IMR-90 (cell line): ENCODE data around the gene SOCS3. TPM values are rescaled to one million over a fixed set of nuclear protein-coding genes. Genes with fewer than 3 reads are reported as not detected.

Experiments
- ATAC-seq: fragments of 200-7000 bp; cut with Tn5 transposase; 2 replicates; pipeline ENCODE4 v1.9.1; 2020; ENCODE audit warnings: low read depth, mild to moderate bottlenecking, moderate library complexity
- BruUV-seq: library from RNA; stranded (reverse); fragments of 400-500 nt; replicated peaks from 2 replicates; lab custom pipeline; 2021; lab: Mats Ljungman, UMichigan
- CTCF ChIA-PET: fragments of 300-600 bp; formaldehyde crosslinking; extraction: SDS; loops from one replicate; lab custom pipeline; 2021; ENCODE audit warnings: antibody characterized with exemption; lab: Yijun Ruan, JAX
- POLR2A ChIA-PET: fragments of 300-600 bp; sonication (Branson Sonifier 250); formaldehyde crosslinking; loops from one replicate; lab custom pipeline; 2022; ENCODE audit warnings: antibody characterized with exemption; ENCODE audit not compliant: unreplicated experiment; lab: Charles Lee
- DNase-seq: peaks from one replicate; pipeline ENCODE4 v3.0.0; 2013
- H2AFZ ChIP-seq: replicated peaks from 2 replicates; pipeline ENCODE3; 2013; ENCODE audit warnings: low read length, mild to moderate bottlenecking; ENCODE audit not compliant: poor library complexity
- H2AK5ac ChIP-seq: 2 replicates; pipeline ENCODE4 v1.6.1; 2013; ENCODE audit warnings: low read depth, low read length, inconsistent platforms
- H2AK9ac ChIP-seq: replicated peaks from 2 replicates; pipeline ENCODE3; 2013; ENCODE audit warnings: mild to moderate bottlenecking, low read depth, low read length, moderate library complexity; ENCODE audit not compliant: poor library complexity
- H2BK120ac ChIP-seq: 2 replicates; pipeline ENCODE4 v1.6.1; 2013; ENCODE audit warnings: low read depth, low read length, inconsistent platforms
- H2BK15ac ChIP-seq: 3 replicates; pipeline ENCODE4 v1.6.1; 2013; ENCODE audit warnings: low read depth, low read length, inconsistent platforms
- H2BK20ac ChIP-seq: 2 replicates; pipeline ENCODE4 v1.6.1; 2013; ENCODE audit warnings: low read depth, mild to moderate bottlenecking, inconsistent platforms, low read length, moderate library complexity
- H2BK5ac ChIP-seq: 2 replicates; pipeline ENCODE4 v1.6.1; 2013; ENCODE audit warnings: mild to moderate bottlenecking, low read depth, low read length, inconsistent platforms; ENCODE audit not compliant: poor library complexity, severe bottlenecking
- H3K14ac ChIP-seq: replicated peaks from 2 replicates; pipeline ENCODE4 v1.6.1; 2013; ENCODE audit warnings: low read depth, low read length, inconsistent platforms
- H3K18ac ChIP-seq: 2 replicates; pipeline ENCODE4 v1.6.1; 2013; ENCODE audit warnings: low read depth, low read length, control low read depth
- H3K23ac ChIP-seq: 2 replicates; pipeline ENCODE4 v1.6.1; 2013; ENCODE audit warnings: low read depth, low read length, inconsistent platforms
- H3K27ac ChIP-seq: 2 replicates; pipeline ENCODE4 v1.5.1; 2013; ENCODE audit warnings: mild to moderate bottlenecking, control low read depth, low read length; ENCODE audit not compliant: insufficient read depth
- H3K27me3 ChIP-seq: 2 replicates; pipeline ENCODE4 v1.6.1; 2013; ENCODE audit warnings: low read length; ENCODE audit not compliant: control insufficient read depth, insufficient read depth
- H3K36me3 ChIP-seq: 2 replicates; pipeline ENCODE4 v1.6.1; 2013; ENCODE audit warnings: low read length, mixed read lengths; ENCODE audit not compliant: control insufficient read depth, insufficient read depth
- H3K4ac ChIP-seq: 2 replicates; pipeline ENCODE4 v1.6.1; 2013; ENCODE audit warnings: low read depth, low read length, inconsistent platforms
- H3K4me1 ChIP-seq: 2 replicates; pipeline ENCODE4 v1.6.1; 2013; ENCODE audit warnings: low read length, mixed read lengths; ENCODE audit not compliant: control insufficient read depth, insufficient read depth
- H3K4me2 ChIP-seq: 2 replicates; pipeline ENCODE4 v1.6.1; 2013; ENCODE audit warnings: low read depth, mild to moderate bottlenecking, control low read depth, low read length, moderate library complexity
- H3K4me3 ChIP-seq: 2 replicates; pipeline ENCODE4 v1.5.1; 2013; ENCODE audit warnings: low read depth, mild to moderate bottlenecking, control low read depth, low read length, moderate library complexity; ENCODE audit not compliant: insufficient read depth
- H3K56ac ChIP-seq: 2 replicates; pipeline ENCODE4 v1.6.1; 2013; ENCODE audit warnings: low read length, inconsistent platforms; ENCODE audit not compliant: insufficient read depth; ENCODE audit errors: extremely low read depth
- H3K79me1 ChIP-seq, 2 experiments: 2 replicates each; pipeline ENCODE4 v1.6.1; 2013; ENCODE audit warnings: low read length in 2 of 2, inconsistent platforms in 1 of 2, low read depth in 1 of 2
- H3K9ac ChIP-seq: 2 replicates; pipeline ENCODE4 v1.6.1; 2013; ENCODE audit warnings: low read depth, low read length, control low read depth
- H3K9me1 ChIP-seq: 2 replicates; pipeline ENCODE4 v1.6.1; 2013; ENCODE audit warnings: low read length, inconsistent platforms; ENCODE audit not compliant: insufficient read depth
- H3K9me3 ChIP-seq: 2 replicates; pipeline ENCODE4 v1.6.1; 2013; ENCODE audit warnings: low read length; ENCODE audit not compliant: control insufficient read depth, insufficient read depth
- H4K20me1 ChIP-seq: 2 replicates; pipeline ENCODE4 v1.6.1; 2013; ENCODE audit warnings: low read length, inconsistent platforms; ENCODE audit not compliant: insufficient read depth
- H4K5ac ChIP-seq: 2 replicates; pipeline ENCODE4 v1.6.1; 2013; ENCODE audit warnings: mild to moderate bottlenecking, low read depth, low read length, control low read depth
- H4K8ac ChIP-seq, 2 experiments: 2 replicates each; pipeline ENCODE4 v1.6.1; 2013; ENCODE audit warnings: low read depth in 2 of 2, low read length in 2 of 2, control low read depth in 1 of 2, inconsistent platforms in 1 of 2
- H4K91ac ChIP-seq: 2 replicates; pipeline ENCODE4 v1.6.1; 2013; ENCODE audit warnings: low read depth, low read length, inconsistent platforms; ENCODE audit not compliant: insufficient read depth
- MAZ ChIP-seq: IDR thresholded peaks from 2 replicates; pipeline ENCODE4 v1.6.1; 2012; ENCODE audit warnings: low read depth, mild to moderate bottlenecking, low read length, improper control_type of control experiment, moderate library complexity, borderline replicate concordance
- MXI1 ChIP-seq: IDR thresholded peaks from 2 replicates; pipeline ENCODE4 v1.6.1; 2012; ENCODE audit warnings: low read depth, mild to moderate bottlenecking, low read length, moderate library complexity, borderline replicate concordance
- POLR2A ChIP-seq: IDR thresholded peaks from 2 replicates; pipeline ENCODE4 v1.6.1; 2012; ENCODE audit warnings: mild to moderate bottlenecking, low read depth, low read length
- RAD21 ChIP-seq: IDR thresholded peaks from 2 replicates; pipeline ENCODE4 v1.6.1; 2012; ENCODE audit warnings: low read length, improper control_type of control experiment
- RFX5 ChIP-seq: IDR thresholded peaks from 2 replicates; pipeline ENCODE4 v1.8.0; 2012; ENCODE audit warnings: low read depth, mild to moderate bottlenecking, low read length, moderate library complexity
- SMC3 ChIP-seq: fragments of 150-350 bp; IDR thresholded peaks from 2 replicates; pipeline ENCODE4 v1.6.1; 2016; ENCODE audit warnings: low read depth, mild to moderate bottlenecking, antibody characterized with exemption, low read length, moderate library complexity
- WGBS, 2 experiments: methylation state at CpG; one replicate each; pipeline versions ENCODE4 v1.1.5 to v1.1.7; 2013; ENCODE audit warnings: missing lambda C conversion rate in 2 of 2; ENCODE audit not compliant: insufficient read length in 1 of 2; ENCODE audit errors: extremely low coverage in 2 of 2; 5-methylcytosine and 5-hydroxymethylcytosine counted together
- dilution Hi-C: fragments of 300-500 bp; cut with HindIII; formaldehyde crosslinking; loops from one replicate; pipeline ENCODE4 v1.14.3; 2018; ENCODE audit warnings: low sequenced_read_pairs; ENCODE audit not compliant: unreplicated experiment
- in situ Hi-C: fragments of 300-500 bp; cut with MboI; formaldehyde crosslinking; loops from 3 replicates; pipeline ENCODE4 v1.14.3; 2019; ENCODE audit warnings: low sequenced_read_pairs, inconsistent platforms, mixed read lengths
- intact Hi-C: fragments of 100-400 bp; cut with micrococcal nuclease; formaldehyde crosslinking; loops from 2 replicates; pipeline ENCODE4 v1.10.0; 2022
- polyA plus RNA-seq, 3 experiments: library from polyadenylated mRNA; depleted of rRNA; stranded (reverse); fragments of >200 nt; gene quantifications; 2 replicates each; pipeline ENCODE4 v1.2.3, GENCODE V29; 2012; ENCODE audit warnings: low replicate concordance in 1 of 3
- total RNA-seq: library from RNA; depleted of rRNA; stranded (reverse); fragments of >200 nt; gene quantifications from 2 replicates; pipeline ENCODE4 v1.2.3, GENCODE V29; 2012
- TF ChIP-seq, protein P1 (sequence below): conservative IDR thresholded peaks from 2 replicates; pipeline ENCODE4 v1.5.1; 2012; ENCODE audit warnings: mild to moderate bottlenecking, low read depth, low read length, improper control_type of control experiment
- TF ChIP-seq, protein P2 (sequence below): fragments of 150-350 bp; IDR thresholded peaks from 2 replicates; pipeline ENCODE4 v1.6.1; 2016; ENCODE audit warnings: low read depth, mild to moderate bottlenecking, low read length, moderate library complexity, borderline replicate concordance

SOCS3 gene
- total and polyA plus RNA-seq, 2 of the 4 experiments (the other 2 are of a cell fraction), result 19.2 to 19.9 TPM

DNA sequence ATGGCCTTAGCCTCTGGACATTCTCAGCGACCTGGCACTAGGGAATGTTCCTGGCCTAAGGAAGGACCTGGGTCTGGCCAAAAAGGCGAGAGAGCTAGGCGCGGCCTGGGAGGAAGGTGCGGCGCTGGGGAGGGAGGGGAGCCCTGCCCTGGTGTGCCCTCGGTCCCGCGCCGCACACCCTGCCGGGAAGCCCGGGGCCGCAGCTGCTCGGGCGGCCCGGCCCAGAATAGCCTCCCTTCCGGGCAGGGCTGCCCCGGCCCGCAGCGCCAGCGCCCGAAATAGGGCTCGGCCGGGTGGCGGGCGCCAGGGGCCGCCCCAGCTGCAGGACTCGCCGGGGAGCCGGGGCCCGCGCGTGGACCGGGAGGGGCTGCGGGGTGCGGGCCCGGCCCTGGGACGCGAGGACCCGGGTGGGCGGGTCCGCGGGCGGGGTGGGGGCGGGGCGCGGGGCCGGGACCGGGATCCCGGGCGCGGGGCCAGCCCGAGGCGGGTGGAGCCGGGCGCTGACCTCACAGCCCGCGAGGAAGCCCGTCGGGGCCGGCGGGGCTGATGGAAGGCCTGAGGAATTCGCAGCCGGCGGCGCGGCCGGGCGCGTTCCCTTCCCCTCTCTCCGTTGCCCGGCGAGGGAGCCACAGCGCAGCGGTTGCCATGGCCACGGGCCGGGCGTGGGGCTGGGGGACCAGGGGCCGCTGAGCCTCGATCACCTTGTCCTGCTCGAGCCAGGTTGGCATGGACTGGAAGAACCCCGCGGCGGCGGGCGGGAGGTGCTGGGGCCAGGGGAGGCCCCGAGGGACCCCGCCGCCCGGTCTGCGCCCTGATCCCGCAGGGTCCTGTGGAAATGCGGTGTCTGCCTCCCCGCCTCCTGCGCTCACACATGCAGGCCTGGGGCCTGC, 18.1 kb downstream of the SOCS3 start:
- H3K4me2 ChIP-seq, result peak overlapping the region; percentile 59
- no TSS peak for BruUV-seq
- intact Hi-C loops, result loop anchor here (2.0 kb wide), 1 partner anchor 15 kb away; no protein-coding TSS in a partner anchor

More for the DNA sequence above, 18.1 kb downstream of the SOCS3 start:
- Histone ChIP-seq H2BK15ac (peak overlapping the region; percentile 99; the same call in 2 of the 3 replicates), H4K91ac (peak overlapping the region; percentile 98), H3K27ac (peak overlapping the region; percentile 99), H3K36me3 (no peaks in the 10 kb centered on the region), H3K18ac (peak overlapping the region; percentile 90), H2AFZ (peak overlapping the region; percentile 85), H3K4me1 (peaks cover 30% of the 10 kb centered on the region), H4K8ac (peak overlapping the region; percentile 91 to 95; a peak in 3 of 4 replicates), H2BK20ac (peak overlapping the region; percentile 87), H2BK120ac (peak overlapping the region; percentile 94), H3K79me1 (peaks cover 0 to 13% of the 10 kb centered on the region in 2 experiments; a peak in 1 of 4 replicates), H3K14ac (peak overlapping the region; percentile 68), H2BK5ac (peak overlapping the region; percentile 93), H4K5ac (peak overlapping the region; percentile 98), H3K27me3 (no peaks in the 10 kb centered on the region), H3K56ac (peak overlapping the region; percentile 40; the same call in 1 of the 2 replicates), H3K9ac (peak overlapping the region; percentile 68), H4K20me1 (no peaks in the 10 kb centered on the region; the same call in 1 of the 2 replicates), H3K9me3 (no peaks in the 10 kb centered on the region), H3K4ac (peak overlapping the region; percentile 97), H3K9me1 (peaks cover 24% of the 10 kb centered on the region), H3K4me3 (peak overlapping the region; percentile 6), H2AK5ac (peak overlapping the region; percentile 98; the same call in 1 of the 2 replicates), H2AK9ac (peak overlapping the region; percentile 92), H3K23ac (peak overlapping the region; percentile 76; the same call in 1 of the 2 replicates)
- in situ Hi-C loops (no loop called here), dilution Hi-C loops (no loop called here)
- DNase-seq (peak; percentile 74), ATAC-seq (peak; percentile 73)
- TF ChIP-seq POLR2A (no peak; the same call in 1 of the 2 replicates), RFX5 (no peak), MAZ (0 out of 2 replicates have a peak, but pooled peaks have one; percentile 18), MXI1 (peak; percentile 47; the same call in 1 of the 2 replicates), RAD21 (peak; percentile 9; the same call in 1 of the 2 replicates), SMC3 (no peak)
- TF ChIP-seq, protein P1, sequence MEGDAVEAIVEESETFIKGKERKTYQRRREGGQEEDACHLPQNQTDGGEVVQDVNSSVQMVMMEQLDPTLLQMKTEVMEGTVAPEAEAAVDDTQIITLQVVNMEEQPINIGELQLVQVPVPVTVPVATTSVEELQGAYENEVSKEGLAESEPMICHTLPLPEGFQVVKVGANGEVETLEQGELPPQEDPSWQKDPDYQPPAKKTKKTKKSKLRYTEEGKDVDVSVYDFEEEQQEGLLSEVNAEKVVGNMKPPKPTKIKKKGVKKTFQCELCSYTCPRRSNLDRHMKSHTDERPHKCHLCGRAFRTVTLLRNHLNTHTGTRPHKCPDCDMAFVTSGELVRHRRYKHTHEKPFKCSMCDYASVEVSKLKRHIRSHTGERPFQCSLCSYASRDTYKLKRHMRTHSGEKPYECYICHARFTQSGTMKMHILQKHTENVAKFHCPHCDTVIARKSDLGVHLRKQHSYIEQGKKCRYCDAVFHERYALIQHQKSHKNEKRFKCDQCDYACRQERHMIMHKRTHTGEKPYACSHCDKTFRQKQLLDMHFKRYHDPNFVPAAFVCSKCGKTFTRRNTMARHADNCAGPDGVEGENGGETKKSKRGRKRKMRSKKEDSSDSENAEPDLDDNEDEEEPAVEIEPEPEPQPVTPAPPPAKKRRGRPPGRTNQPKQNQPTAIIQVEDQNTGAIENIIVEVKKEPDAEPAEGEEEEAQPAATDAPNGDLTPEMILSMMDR, result 0 out of 2 replicates have a peak, but pooled peaks have one; percentile 6
- TF ChIP-seq, protein P2, sequence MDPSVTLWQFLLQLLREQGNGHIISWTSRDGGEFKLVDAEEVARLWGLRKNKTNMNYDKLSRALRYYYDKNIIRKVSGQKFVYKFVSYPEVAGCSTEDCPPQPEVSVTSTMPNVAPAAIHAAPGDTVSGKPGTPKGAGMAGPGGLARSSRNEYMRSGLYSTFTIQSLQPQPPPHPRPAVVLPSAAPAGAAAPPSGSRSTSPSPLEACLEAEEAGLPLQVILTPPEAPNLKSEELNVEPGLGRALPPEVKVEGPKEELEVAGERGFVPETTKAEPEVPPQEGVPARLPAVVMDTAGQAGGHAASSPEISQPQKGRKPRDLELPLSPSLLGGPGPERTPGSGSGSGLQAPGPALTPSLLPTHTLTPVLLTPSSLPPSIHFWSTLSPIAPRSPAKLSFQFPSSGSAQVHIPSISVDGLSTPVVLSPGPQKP, result no peak
- 6% methylated on average over 43 of the region's 95 CpGs; no CpG with 5 or more reads in 1 of the 2 experiments for WGBS, 2 experiments
- CTCF ChIA-PET, result no interaction called here
- POLR2A ChIA-PET, result interaction anchor here (0.5 kb wide), 2 partner anchors 8 to 575 kb away, joined by 3 read pairs; no protein-coding TSS in a partner anchor
